Mesodermal cell (in vitro differentiated cells): Measurements from ENCODE around the gene DLX4.

ENCODE experiments used
- H3K27ac ChIP-seq: 2 replicates; pipeline ENCODE4 v1.7.0; 2013; ENCODE audit warnings: mild to moderate bottlenecking, low read depth, low read length, moderate library complexity; ENCODE audit not compliant: severe bottlenecking
- H3K36me3 ChIP-seq: 2 replicates; pipeline ENCODE4 v1.7.1; 2013; ENCODE audit warnings: mild to moderate bottlenecking, low read length, moderate library complexity; ENCODE audit not compliant: control insufficient read depth, insufficient read depth
- H3K4me1 ChIP-seq: one replicate; pipeline ENCODE4 v1.7.1; 2013; ENCODE audit warnings: mild to moderate bottlenecking, low read length; ENCODE audit not compliant: insufficient read depth, control insufficient read depth, poor library complexity, severe bottlenecking
- H3K4me3 ChIP-seq: 2 replicates; pipeline ENCODE4 v1.7.0; 2013; ENCODE audit warnings: low read length, control low read depth, mild to moderate bottlenecking; ENCODE audit not compliant: insufficient read depth, poor library complexity, severe bottlenecking; ENCODE audit errors: extremely low read depth
- H3K9me3 ChIP-seq: 2 replicates; pipeline ENCODE4 v1.7.1; 2013; ENCODE audit warnings: mild to moderate bottlenecking, low read length, moderate library complexity; ENCODE audit not compliant: control insufficient read depth
- WGBS, 2 experiments: methylation state at CpG; one replicate each; pipeline ENCODE4 v1.1.5; 2013; ENCODE audit warnings: missing lambda C conversion rate in 2 of 2; ENCODE audit not compliant: insufficient coverage in 2 of 2; 5-methylcytosine and 5-hydroxymethylcytosine counted together

Gene DLX4

GRCh38 chr17:49969795-49970389 lies 902 bp downstream of the DLX4 start:
- H3K4me3 ChIP-seq: no peak overlapping the region
- peaks cover 21% of the 10 kb centered on the region for H3K4me1 ChIP-seq
- H3K27ac ChIP-seq: no peak overlapping the region
- WGBS, 2 experiments: 22 to 31% methylated on average over 4 to 6 of the region's 18 CpGs
- H3K36me3 ChIP-seq: no peaks in the 10 kb centered on the region
- no peaks in the 10 kb centered on the region for H3K9me3 ChIP-seq

- Histone ChIP-seq H3K27ac (no peak overlapping the region), H3K36me3 (no peaks in the 10 kb centered on the region), H3K9me3 (no peaks in the 10 kb centered on the region), H3K4me1 (peaks cover 18% of the 10 kb centered on the region), H3K4me3 (no peak overlapping the region)
- WGBS, 2 experiments: 62 to 65% methylated on average over 2 to 3 of the region's 3 CpGs
These were observed 1.5 kb downstream of the DLX4 start for GRCh38 chr17:49970498-49970897.

DNA sequence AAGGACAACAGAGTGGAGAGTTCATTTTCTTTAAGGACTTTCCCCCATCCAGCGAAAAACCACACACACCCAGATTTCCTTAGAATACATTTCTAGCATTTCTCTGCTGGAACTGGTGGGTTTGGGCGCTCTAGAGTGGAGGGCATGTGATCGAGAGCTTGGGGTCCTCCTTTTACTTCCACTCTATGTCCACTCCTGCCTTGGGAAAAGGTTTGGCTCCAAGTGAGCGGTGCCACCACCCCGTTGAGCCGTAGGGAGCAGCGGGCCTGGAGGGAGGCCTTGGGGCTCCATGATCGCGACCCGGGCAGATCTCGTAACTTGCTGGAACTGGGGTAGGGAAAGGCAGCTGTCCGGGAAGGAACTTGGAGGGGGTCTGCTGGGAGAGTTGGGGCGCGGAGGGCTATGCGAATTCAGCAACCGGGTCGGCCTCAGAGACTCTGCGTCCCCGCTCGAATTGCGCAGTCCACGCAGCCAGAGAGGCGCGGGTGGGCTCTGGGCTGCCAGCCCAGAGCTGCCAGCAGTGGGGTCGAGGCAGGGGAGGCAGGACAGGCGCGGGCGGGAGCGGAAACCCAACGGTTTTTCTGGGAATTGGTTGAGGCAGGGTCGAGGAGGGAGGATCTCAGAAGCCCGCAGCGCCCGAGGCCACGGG lies 2.3 kb downstream of the DLX4 start:
- WGBS, 2 experiments: 5 to 7% methylated on average over 23 to 29 of the region's 35 CpGs
- peak overlapping the region; percentile 8 for H3K4me3 ChIP-seq

DNA sequence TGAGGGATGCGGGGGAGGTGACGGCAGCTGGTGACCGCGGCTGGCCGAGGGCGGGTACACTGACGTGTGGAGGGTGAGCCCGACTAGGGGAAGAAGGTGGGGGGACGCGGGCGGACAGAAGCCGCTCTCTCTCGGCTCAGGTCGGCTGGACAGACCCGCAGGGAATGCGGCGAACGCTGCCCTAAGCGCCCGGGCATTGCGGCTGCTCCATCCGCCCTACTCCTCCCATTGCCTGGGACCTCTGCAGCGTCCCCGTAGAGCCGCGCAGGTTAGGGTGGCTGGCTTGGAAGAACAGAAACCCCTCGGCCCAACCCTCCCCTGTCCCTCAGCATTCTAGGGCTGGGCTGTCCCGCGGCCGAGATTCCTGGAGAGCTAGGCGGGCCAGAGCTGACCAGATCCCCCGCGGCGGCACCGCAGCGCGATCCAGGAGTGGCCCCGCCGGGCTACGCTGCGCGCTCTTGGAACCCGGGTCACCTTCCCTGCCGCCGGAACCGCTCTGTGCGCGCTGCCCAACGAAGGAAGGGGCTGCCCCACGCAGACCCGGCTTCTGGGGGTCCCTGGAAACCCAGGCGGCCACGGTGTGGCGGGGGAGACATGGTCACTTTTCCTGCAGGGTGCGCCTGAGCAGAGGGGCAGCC lies 3.0 kb downstream of the DLX4 start:
- peaks cover 27% of the 10 kb centered on the region for H3K4me1 ChIP-seq
- no peak overlapping the region for H3K27ac ChIP-seq
- WGBS, 2 experiments: 1% methylated on average over 33 to 52 of the region's 55 CpGs
- no peaks in the 10 kb centered on the region for H3K9me3 ChIP-seq
- H3K4me3 ChIP-seq: peak overlapping the region; percentile 8
- no peaks in the 10 kb centered on the region for H3K36me3 ChIP-seq

More for the DNA sequence above, 2.3 kb downstream of the DLX4 start:
- Histone ChIP-seq H3K9me3 (no peaks in the 10 kb centered on the region), H3K27ac (no peak overlapping the region), H3K4me1 (peaks cover 24% of the 10 kb centered on the region), H3K36me3 (no peaks in the 10 kb centered on the region)

DNA sequence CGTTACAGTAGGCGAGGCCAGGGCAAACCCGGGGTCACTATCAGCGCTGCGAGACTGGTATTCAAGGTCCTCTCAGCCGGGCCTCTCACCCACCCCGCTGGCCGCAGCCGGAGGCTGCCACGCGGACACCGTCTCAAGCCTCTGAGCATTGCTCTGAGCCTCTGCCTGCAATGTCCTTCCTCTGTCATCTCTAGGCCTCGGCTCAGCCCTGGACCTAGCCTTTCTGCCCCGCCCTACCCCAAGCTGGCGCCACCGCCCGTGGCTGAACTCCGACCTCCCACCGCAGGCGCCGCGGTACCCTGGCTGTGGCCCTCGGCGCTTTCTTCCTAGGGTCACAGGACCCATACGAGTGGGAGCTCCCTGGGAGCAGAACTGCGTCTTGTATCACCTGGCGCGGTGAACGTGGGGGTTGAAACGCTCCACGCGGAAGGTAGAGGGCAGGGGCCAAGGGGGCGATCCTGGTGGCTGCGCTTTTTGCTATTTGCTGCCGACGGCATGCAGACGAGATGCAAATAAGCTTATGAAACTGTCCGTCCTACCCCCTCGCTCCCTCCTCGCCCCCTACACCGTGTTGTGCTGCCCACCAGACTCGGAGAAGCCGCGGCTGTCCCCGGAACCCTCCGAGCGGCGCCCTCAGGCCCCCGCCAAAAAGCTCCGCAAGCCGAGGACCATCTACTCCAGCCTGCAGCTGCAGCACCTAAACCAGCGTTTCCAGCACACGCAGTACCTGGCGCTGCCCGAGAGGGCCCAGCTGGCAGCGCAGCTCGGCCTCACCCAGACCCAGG lies 3.7 kb downstream of the DLX4 start:
- H3K4me3 ChIP-seq: no peak overlapping the region
- peaks cover 27% of the 10 kb centered on the region for H3K4me1 ChIP-seq
- H3K36me3 ChIP-seq: no peaks in the 10 kb centered on the region
- H3K27ac ChIP-seq: no peak overlapping the region
- 3 to 4% methylated on average over 51 to 55 of the region's 57 CpGs for WGBS, 2 experiments
- H3K9me3 ChIP-seq: no peaks in the 10 kb centered on the region

DNA sequence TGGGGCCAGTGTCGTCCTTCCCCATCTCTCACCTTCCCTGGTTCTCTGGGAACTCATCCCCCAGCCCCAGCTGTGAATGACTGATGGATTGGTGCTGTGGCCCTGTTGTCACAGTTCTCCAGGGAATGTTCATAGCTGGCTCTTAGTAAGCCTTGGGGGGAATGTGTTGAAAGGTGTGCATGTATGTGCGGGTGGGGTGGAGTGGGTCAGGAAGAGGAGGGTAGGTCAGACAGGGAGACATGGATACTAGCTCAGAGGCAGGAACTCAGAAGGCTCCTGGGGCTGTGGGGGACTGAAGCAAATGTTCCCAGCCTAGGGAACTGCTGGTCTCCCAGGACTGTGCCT lies 4.3 kb downstream of the DLX4 start:
- H3K4me1 ChIP-seq: peaks cover 30% of the 10 kb centered on the region
- H3K36me3 ChIP-seq: no peaks in the 10 kb centered on the region
- H3K4me3 ChIP-seq: no peak overlapping the region
- WGBS, 2 experiments: 11 to 18% methylated on average over 2 of the region's 2 CpGs
- H3K9me3 ChIP-seq: no peaks in the 10 kb centered on the region
- no peak overlapping the region for H3K27ac ChIP-seq

GRCh38 chr17:49975531-49975930 lies 6.5 kb downstream of the DLX4 start:
- no peak overlapping the region for H3K4me3 ChIP-seq
- H3K9me3 ChIP-seq: no peaks in the 10 kb centered on the region
- no peak overlapping the region for H3K27ac ChIP-seq
- peaks cover 35% of the 10 kb centered on the region for H3K4me1 ChIP-seq
- H3K36me3 ChIP-seq: no peaks in the 10 kb centered on the region
- WGBS, 2 experiments: 55 to 89% methylated on average over 1 to 2 of the region's 7 CpGs

DNA sequence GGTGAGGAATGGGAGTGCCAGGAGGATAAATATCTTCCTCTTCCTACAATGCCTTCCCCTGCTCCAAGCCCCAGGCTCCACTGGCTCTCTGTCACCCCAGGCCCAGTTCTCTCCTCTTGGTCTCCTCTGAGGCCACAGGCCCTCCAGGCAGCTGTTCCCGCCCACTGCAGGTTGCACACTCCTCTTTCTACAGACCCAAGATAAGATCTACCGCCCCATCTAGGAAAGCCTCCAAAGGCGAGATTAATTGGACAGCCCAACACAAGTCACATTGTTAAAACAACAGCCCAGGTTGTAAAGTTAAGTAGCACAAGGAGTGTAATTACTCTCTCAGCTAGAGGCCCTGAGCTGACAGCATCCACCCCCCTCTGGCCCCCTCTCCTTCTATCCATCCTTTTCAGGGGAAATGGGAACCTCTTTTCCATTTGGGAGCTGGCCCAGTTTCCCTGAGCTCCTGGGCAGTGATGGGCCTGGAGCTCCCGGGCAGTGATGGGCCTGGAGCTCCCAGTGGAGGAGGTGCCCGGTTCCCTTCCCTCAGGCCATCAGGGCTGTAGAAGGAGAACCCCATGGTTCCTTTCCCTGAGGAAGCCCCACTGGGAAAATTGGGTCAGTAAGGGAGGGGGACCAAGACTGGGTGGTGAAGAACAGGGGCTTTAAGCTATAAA lies 7.3 kb downstream of the DLX4 start:
- Histone ChIP-seq H3K4me1 (peaks cover 36% of the 10 kb centered on the region), H3K4me3 (no peak overlapping the region)
- 60 to 75% methylated on average over 1 to 4 of the region's 5 CpGs for WGBS, 2 experiments

GRCh38 chr17:49976828-49977202 lies 7.8 kb downstream of the DLX4 start:
- Histone ChIP-seq H3K36me3 (no peaks in the 10 kb centered on the region), H3K27ac (no peak overlapping the region), H3K4me3 (no peak overlapping the region), H3K4me1 (peaks cover 33% of the 10 kb centered on the region), H3K9me3 (no peaks in the 10 kb centered on the region)
- 55 to 75% methylated on average over 1 to 3 of the region's 4 CpGs for WGBS, 2 experiments

More for the DNA sequence above, 7.3 kb downstream of the DLX4 start:
- H3K36me3 ChIP-seq: no peaks in the 10 kb centered on the region
- H3K27ac ChIP-seq: no peak overlapping the region
- H3K9me3 ChIP-seq: no peaks in the 10 kb centered on the region
